Liver (tissue), 9 donors: ENCODE results near the gene SYMPK. TPM values are rescaled to one million over a fixed set of nuclear protein-coding genes. Genes with fewer than 3 reads are reported as not detected.

Source experiments
- DNase-seq: peaks from one replicate; pipeline ENCODE4 v3.0.0-alpha.2; 2017; ENCODE audit warnings: low spot score
- H3K27ac ChIP-seq, 2 donors: one replicate each; pipeline ENCODE4 v1.7.0; 2013; ENCODE audit warnings: inconsistent platforms in 2 of 2, low read length in 2 of 2, control low read depth in 1 of 2, low read depth in 1 of 2, mild to moderate bottlenecking in 1 of 2
- H3K27me3 ChIP-seq, 4 donors: one replicate each; pipeline versions ENCODE4 v1.6.1 to v1.7.0; 2013; ENCODE audit warnings: low read length in 3 of 4, inconsistent platforms in 1 of 4, mild to moderate bottlenecking in 1 of 4, moderate library complexity in 1 of 4; ENCODE audit not compliant: control insufficient read depth in 4 of 4, insufficient read depth in 4 of 4
- H3K36me3 ChIP-seq, 4 donors: one replicate each; pipeline versions ENCODE4 v1.6.1 to v1.7.0; 2013; ENCODE audit warnings: low read length in 3 of 4, mild to moderate bottlenecking in 3 of 4, low read depth in 1 of 4, moderate library complexity in 1 of 4; ENCODE audit not compliant: control insufficient read depth in 4 of 4, insufficient read depth in 3 of 4
- H3K4me1 ChIP-seq, 4 donors: one replicate each; pipeline versions ENCODE4 v1.6.1 to v1.7.0; 2013; ENCODE audit warnings: low read length in 3 of 4, mild to moderate bottlenecking in 3 of 4, moderate library complexity in 1 of 4; ENCODE audit not compliant: control insufficient read depth in 4 of 4, insufficient read depth in 4 of 4
- H3K4me3 ChIP-seq, 3 donors: one replicate each; pipeline versions ENCODE4 v1.6.1 to v1.7.0; 2013; ENCODE audit warnings: low read length in 3 of 3, control low read depth in 1 of 3, low read depth in 1 of 3, mild to moderate bottlenecking in 1 of 3
- H3K9ac ChIP-seq, 2 donors: one replicate each; pipeline ENCODE4 v1.7.0; 2013; ENCODE audit warnings: low read length in 2 of 2, mild to moderate bottlenecking in 2 of 2, moderate library complexity in 2 of 2, control low read depth in 1 of 2, low read depth in 1 of 2
- H3K9me3 ChIP-seq, 4 donors: one replicate each; pipeline versions ENCODE4 v1.6.1 to v1.7.0; 2013; ENCODE audit warnings: low read length in 3 of 4; ENCODE audit not compliant: control insufficient read depth in 4 of 4
- ATF3 ChIP-seq: IDR thresholded peaks from 2 replicates; pipeline ENCODE4 v1.6.1; 2016; ENCODE audit warnings: antibody characterized with exemption
- CTCF ChIP-seq: fragments of 150-350 bp; IDR thresholded peaks from 2 replicates; pipeline ENCODE4 v1.5.1; 2017; ENCODE audit warnings: improper control_type of control experiment, low read depth, low read length; ENCODE audit not compliant: missing input control
- EGR1 ChIP-seq, 2 donors: IDR thresholded peaks; 2 replicates each; pipeline ENCODE4 v1.6.1; 2016 to 2018; ENCODE audit warnings: antibody characterized with exemption in 2 of 2, low read depth in 2 of 2
- FOXA1 ChIP-seq: IDR thresholded peaks from 2 replicates; pipeline ENCODE4 v1.6.1; 2016; ENCODE audit warnings: antibody characterized with exemption
- FOXA2 ChIP-seq: IDR thresholded peaks from 2 replicates; pipeline ENCODE4 v1.6.1; 2016; ENCODE audit warnings: antibody characterized with exemption
- GABPA ChIP-seq, 2 donors: IDR thresholded peaks in 1 of 2; conservative IDR thresholded peaks in 1 of 2; 2 replicates each; pipeline ENCODE4 v1.6.1; 2016; ENCODE audit warnings: antibody characterized with exemption in 2 of 2, mild to moderate bottlenecking in 1 of 2, moderate library complexity in 1 of 2
- HNF4A ChIP-seq, 2 donors: conservative IDR thresholded peaks; 2 replicates each; pipeline ENCODE4 v1.6.1; 2016; ENCODE audit warnings: antibody characterized with exemption in 2 of 2, mild to moderate bottlenecking in 2 of 2
- HNF4G ChIP-seq: IDR thresholded peaks from 2 replicates; pipeline ENCODE4 v1.6.1; 2016; ENCODE audit warnings: antibody characterized with exemption
- JUND ChIP-seq, 2 donors: IDR thresholded peaks; 2 replicates each; pipeline ENCODE4 v1.6.1; 2016; ENCODE audit warnings: antibody characterized with exemption in 2 of 2
- MAX ChIP-seq: IDR thresholded peaks from 2 replicates; pipeline ENCODE4 v1.6.1; 2016; ENCODE audit warnings: antibody characterized with exemption
- NR2F2 ChIP-seq: IDR thresholded peaks from 2 replicates; pipeline ENCODE4 v1.6.1; 2016; ENCODE audit warnings: antibody characterized with exemption
- RAD21 ChIP-seq, 2 donors: IDR thresholded peaks; 2 replicates each; pipeline ENCODE4 v1.6.1; 2016; ENCODE audit warnings: antibody characterized with exemption in 2 of 2, mild to moderate bottlenecking in 2 of 2
- REST ChIP-seq: IDR thresholded peaks from 2 replicates; pipeline ENCODE4 v1.6.1; 2016; ENCODE audit warnings: antibody characterized with exemption, mild to moderate bottlenecking
- RXRA ChIP-seq, 2 donors: IDR thresholded peaks; 2 replicates each; pipeline ENCODE4 v1.6.1; 2017 to 2018; ENCODE audit warnings: antibody characterized with exemption in 2 of 2, mild to moderate bottlenecking in 1 of 2
- SP1 ChIP-seq: IDR thresholded peaks from 2 replicates; pipeline ENCODE4 v1.6.1; 2018; ENCODE audit warnings: antibody characterized with exemption, mild to moderate bottlenecking
- TAF1 ChIP-seq: conservative IDR thresholded peaks from 2 replicates; pipeline ENCODE4 v1.6.1; 2016; ENCODE audit warnings: antibody characterized with exemption, mild to moderate bottlenecking
- YY1 ChIP-seq: IDR thresholded peaks from 2 replicates; pipeline ENCODE4 v1.6.1; 2016; ENCODE audit warnings: antibody characterized with exemption, mild to moderate bottlenecking
- ZBTB33 ChIP-seq: IDR thresholded peaks from 2 replicates; pipeline ENCODE4 v1.6.1; 2016; ENCODE audit warnings: antibody characterized with exemption
- WGBS: extraction: QIAGEN DNeasy Blood & Tissue Kit; methylation state at CpG from one replicate; pipeline ENCODE4 v1.1.7; 2013; 5-methylcytosine and 5-hydroxymethylcytosine counted together
- polyA plus RNA-seq, 2 donors: library from polyadenylated mRNA; stranded (reverse) in 1 of 2; unstranded in 1 of 2; fragments of 200-250 nt in 1 of 2; fragments of >200 nt in 1 of 2; fragmentation: Nextera tagmentation in 1 of 2; extraction: Ambion mirVana in 1 of 2; gene quantifications; one replicate each; pipeline versions ENCODE4 v1.2.1 to v1.2.3, GENCODE V29; 2013 to 2015
- total RNA-seq, 2 donors: library from RNA; depleted of rRNA; stranded (reverse); fragments of >200 nt; gene quantifications; one replicate each; pipeline ENCODE4 v1.2.3, GENCODE V29; 2014
- donor health status: healthy.
- donor health status: healthy.
- donor health status: healthy.
- donor health status: healthy.
- donor health status: healthy.

SYMPK gene
- total and polyA plus RNA-seq, 4 donors = 5.5 to 26.1 (median 24.1) TPM

- TF ChIP-seq NR2F2 (no peak), TAF1 (no peak)
Measured at GRCh38 chr19:45883881-45884681, 21.1 kb upstream of the SYMPK start (continued).

GRCh38 chr19:45883586-45883880 lies 20.6 kb upstream of the SYMPK start:
- peaks cover 23 to 66% (median 41%) of the 10 kb centered on the region in 4 donors for H3K4me1 ChIP-seq
- WGBS = 10% methylated on average over 5 of the region's 5 CpGs
- no peak for TF ChIP-seq FOXA2
- no peak for TF ChIP-seq RAD21 (IDR thresholded peaks at IDR 0.05)
- TF ChIP-seq RXRA (IDR thresholded peaks at IDR 0.05) = no peak
- TF ChIP-seq GABPA (IDR thresholded peaks at IDR 0.05 in 1 of 2, conservative IDR thresholded peaks at IDR 0.05 in 1 of 2) = no peak
- TF ChIP-seq JUND (IDR thresholded peaks at IDR 0.05) = no peak
- no peak for TF ChIP-seq REST
- TF ChIP-seq EGR1 (IDR thresholded peaks at IDR 0.05; ENCODE audit: low read depth in 2 of 2) = no peak
- no peak for TF ChIP-seq ZBTB33
- TF ChIP-seq MAX = no peak
- no peak for TF ChIP-seq TAF1
- TF ChIP-seq CTCF = no peak
- no peak for TF ChIP-seq YY1
- TF ChIP-seq SP1 = no peak
- no peak for TF ChIP-seq NR2F2
- no peak for TF ChIP-seq HNF4A (conservative IDR thresholded peaks at IDR 0.05)
- TF ChIP-seq ATF3 = no peak
- TF ChIP-seq FOXA1 = no peak
- no peak for TF ChIP-seq HNF4G

More at GRCh38 chr19:45883586-45883880, 20.6 kb upstream of the SYMPK start:
- DNase-seq = no peak
- Histone ChIP-seq H3K27ac (peak overlapping the region; percentile 32 to 67), H3K36me3 (no peaks in the 10 kb centered on the region), H3K9ac (peak overlapping the region in 1 of 2 donors; percentile 64), H3K27me3 (no peaks in the 10 kb centered on the region), H3K4me3 (peak overlapping the region in 2 of 3 donors; percentile 37 to 81), H3K9me3 (no peaks in the 10 kb centered on the region)
